Uterus (tissue), 2 donors: ENCODE data around the gene ASTN2.

ENCODE experiments used
- POLR2A ChIP-seq, 2 donors: fragments of 450-650 bp; IDR thresholded peaks; one replicate each; pipeline ENCODE4 v1.6.1; 2016; ENCODE audit warnings: antibody characterized with exemption in 2 of 2, mild to moderate bottlenecking in 1 of 2, moderate library complexity in 1 of 2
- TF ChIP-seq, protein P1 (sequence below), 4 experiments: fragments of 200-600 bp in 2 of 4; fragments of 450-650 bp in 2 of 4; sonication (generic) in 2 of 4; IDR thresholded peaks; one replicate each; pipeline ENCODE4 v1.5.1; 2016 to 2019; ENCODE audit warnings: antibody characterized with exemption in 4 of 4, mild to moderate bottlenecking in 2 of 4, moderate library complexity in 1 of 4

DNA sequence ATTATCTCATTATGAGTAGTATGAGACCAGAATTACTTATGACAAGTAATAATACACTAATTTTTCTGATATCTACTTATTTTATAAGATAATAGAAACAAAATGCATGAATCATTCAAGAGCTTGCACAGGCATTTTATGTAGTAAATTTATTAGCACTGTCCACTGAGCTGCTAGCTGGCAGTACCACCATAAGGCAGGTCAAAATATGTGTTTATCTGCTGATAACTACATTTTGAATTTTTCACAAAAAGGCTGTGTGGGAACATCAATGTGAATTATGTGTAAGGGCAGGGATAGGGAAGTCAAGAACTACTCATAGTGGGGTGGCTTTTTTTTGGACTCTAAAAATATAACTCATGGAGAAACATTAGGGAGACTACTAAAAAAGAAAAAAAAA lies 1011.7 kb downstream of the ASTN2 start:
- TF ChIP-seq, protein P1, sequence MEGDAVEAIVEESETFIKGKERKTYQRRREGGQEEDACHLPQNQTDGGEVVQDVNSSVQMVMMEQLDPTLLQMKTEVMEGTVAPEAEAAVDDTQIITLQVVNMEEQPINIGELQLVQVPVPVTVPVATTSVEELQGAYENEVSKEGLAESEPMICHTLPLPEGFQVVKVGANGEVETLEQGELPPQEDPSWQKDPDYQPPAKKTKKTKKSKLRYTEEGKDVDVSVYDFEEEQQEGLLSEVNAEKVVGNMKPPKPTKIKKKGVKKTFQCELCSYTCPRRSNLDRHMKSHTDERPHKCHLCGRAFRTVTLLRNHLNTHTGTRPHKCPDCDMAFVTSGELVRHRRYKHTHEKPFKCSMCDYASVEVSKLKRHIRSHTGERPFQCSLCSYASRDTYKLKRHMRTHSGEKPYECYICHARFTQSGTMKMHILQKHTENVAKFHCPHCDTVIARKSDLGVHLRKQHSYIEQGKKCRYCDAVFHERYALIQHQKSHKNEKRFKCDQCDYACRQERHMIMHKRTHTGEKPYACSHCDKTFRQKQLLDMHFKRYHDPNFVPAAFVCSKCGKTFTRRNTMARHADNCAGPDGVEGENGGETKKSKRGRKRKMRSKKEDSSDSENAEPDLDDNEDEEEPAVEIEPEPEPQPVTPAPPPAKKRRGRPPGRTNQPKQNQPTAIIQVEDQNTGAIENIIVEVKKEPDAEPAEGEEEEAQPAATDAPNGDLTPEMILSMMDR (IDR thresholded peaks at IDR 0.05), result no peak
- no peak for TF ChIP-seq POLR2A (IDR thresholded peaks at IDR 0.05)
